Stimulated activated CD8-positive, alpha-beta memory T cell treated with anti-CD3 and anti-CD28 coated beads, Interleukin-7, amount 100 ng/mL, for 1 hour (primary cell): Measurements from ENCODE around the gene SELENOF.
"Not testable (repeated sequence)": the region's sequence is repeated elsewhere in the genome, so short reads cannot be mapped to it uniquely, and the experiment has no call there.

ENCODE experiments used
- DNase-seq, 2 donors: peaks; one replicate each; pipeline ENCODE4 v3.0.0-alpha.2; 2020; ENCODE audit warnings: low read depth in 2 of 2

The SELENOF gene

DNA sequence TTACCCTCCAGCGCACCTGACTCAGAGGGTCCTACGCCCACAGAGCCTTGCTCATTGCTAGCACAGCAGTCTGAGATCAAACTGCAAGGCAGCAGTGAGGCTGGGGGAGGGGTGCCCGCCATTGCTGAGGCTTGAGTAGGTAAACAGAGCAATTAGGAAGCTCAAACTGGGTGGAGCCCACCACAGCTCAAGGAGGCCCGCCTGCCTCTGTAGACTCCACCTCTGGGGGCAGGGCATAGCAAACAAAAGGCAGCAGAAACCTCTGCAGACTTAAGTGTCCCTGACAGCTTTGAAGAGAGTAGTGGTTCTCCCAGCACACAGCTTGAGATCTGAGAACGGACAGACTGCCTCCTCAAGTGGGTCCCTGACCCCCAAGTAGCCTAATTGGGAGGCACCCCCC, 99.8 kb downstream of the SELENOF start:
- DNase-seq = not testable (repeated sequence)
